WTC11 (cell line): Measurements from ENCODE around the gene CDHR5. TPM values are rescaled to one million over a fixed set of nuclear protein-coding genes. Genes with fewer than 3 reads are reported as not detected.

Experiments used
- CREM ChIP-seq: sonication (generic); formaldehyde crosslinking; IDR thresholded peaks from 2 replicates; pipeline ENCODE4 v1.8.1; 2022; ENCODE audit warnings: mild to moderate bottlenecking, missing genetic modification reagents, moderate library complexity
- FOXJ3 ChIP-seq: sonication (generic); formaldehyde crosslinking; IDR thresholded peaks from 2 replicates; pipeline ENCODE4 v1.9.0; 2021; ENCODE audit warnings: missing genetic modification reagents, mild to moderate bottlenecking, borderline replicate concordance
- HMGA2 ChIP-seq: fragments of 250-450 bp; sonication (Bioruptor Pico); IDR thresholded peaks from 2 replicates; pipeline ENCODE4 v1.4.0; 2021; ENCODE audit warnings: mild to moderate bottlenecking, moderate library complexity
- IRF2 ChIP-seq: sonication (generic); formaldehyde crosslinking; IDR thresholded peaks from 2 replicates; pipeline ENCODE4 v1.8.0; 2022; ENCODE audit warnings: low read depth, missing genetic modification reagents, borderline replicate concordance
- JAZF1 ChIP-seq: fragments of 250-450 bp; sonication (Bioruptor Pico); IDR thresholded peaks from 2 replicates; pipeline ENCODE4 v1.9.0; 2021; ENCODE audit warnings: moderate library complexity, mild to moderate bottlenecking, inconsistent platforms
- KAT7 ChIP-seq: sonication (generic); formaldehyde crosslinking; IDR thresholded peaks from 2 replicates; pipeline ENCODE4 v1.8.1; 2023; ENCODE audit warnings: missing genetic modification reagents, mild to moderate bottlenecking, borderline replicate concordance
- NFATC4 ChIP-seq: fragments of 250-450 bp; sonication (Bioruptor Pico); IDR thresholded peaks from 2 replicates; pipeline ENCODE4 v1.9.0; 2021; ENCODE audit warnings: mild to moderate bottlenecking
- TEAD4 ChIP-seq: sonication (generic); formaldehyde crosslinking; IDR thresholded peaks from 2 replicates; pipeline ENCODE4 v1.8.0; 2022; ENCODE audit warnings: mild to moderate bottlenecking, missing genetic modification reagents
- TP53 ChIP-seq: sonication (generic); formaldehyde crosslinking; IDR thresholded peaks from 2 replicates; pipeline ENCODE4 v1.8.1; 2023; ENCODE audit warnings: mild to moderate bottlenecking, missing genetic modification reagents
- ZBTB21 ChIP-seq: sonication (generic); formaldehyde crosslinking; IDR thresholded peaks from 2 replicates; pipeline ENCODE4 v1.8.1; 2023; ENCODE audit warnings: mild to moderate bottlenecking, missing genetic modification reagents, borderline replicate concordance
- ZNF263 ChIP-seq: sonication (generic); formaldehyde crosslinking; IDR thresholded peaks from 2 replicates; pipeline ENCODE4 v1.8.1; 2022; ENCODE audit warnings: low read depth, mild to moderate bottlenecking, moderate library complexity, missing genetic modification reagents
- ZNF317 ChIP-seq: sonication (generic); formaldehyde crosslinking; IDR thresholded peaks from 2 replicates; pipeline ENCODE4 v1.8.1; 2023; ENCODE audit warnings: low read depth, mild to moderate bottlenecking, moderate library complexity, missing genetic modification reagents, borderline replicate concordance
- total RNA-seq: library from RNA; stranded (reverse); gene quantifications from 3 replicates; pipeline ENCODE4 v1.2.3, GENCODE V29; 2021
- TF ChIP-seq, protein P1 (sequence below): fragments of 200-600 bp; IDR thresholded peaks from 2 replicates; pipeline ENCODE4 v1.8.0; 2022; ENCODE audit warnings: antibody characterized with exemption
- TF ChIP-seq, protein P2 (sequence below): sonication (generic); formaldehyde crosslinking; IDR thresholded peaks from 2 replicates; pipeline ENCODE4 v1.8.0; 2022; ENCODE audit warnings: missing genetic modification reagents
- TF ChIP-seq, protein P3 (sequence below): sonication (generic); formaldehyde crosslinking; IDR thresholded peaks from 2 replicates; pipeline ENCODE4 v1.8.1; 2023; ENCODE audit warnings: mild to moderate bottlenecking, missing genetic modification reagents
- TF ChIP-seq, protein P4 (sequence below): fragments of 250-450 bp; sonication (Bioruptor Pico); IDR thresholded peaks from 2 replicates; pipeline ENCODE4 v1.9.0; 2021; ENCODE audit warnings: moderate library complexity, mild to moderate bottlenecking, inconsistent platforms, borderline replicate concordance
- TF ChIP-seq, protein P5 (sequence below): sonication (generic); formaldehyde crosslinking; IDR thresholded peaks from 2 replicates; pipeline ENCODE4 v1.8.0; 2022; ENCODE audit warnings: mild to moderate bottlenecking, missing genetic modification reagents

The CDHR5 gene
- total RNA-seq, 1 experiment from 2014 or later = 0.26 TPM

DNA sequence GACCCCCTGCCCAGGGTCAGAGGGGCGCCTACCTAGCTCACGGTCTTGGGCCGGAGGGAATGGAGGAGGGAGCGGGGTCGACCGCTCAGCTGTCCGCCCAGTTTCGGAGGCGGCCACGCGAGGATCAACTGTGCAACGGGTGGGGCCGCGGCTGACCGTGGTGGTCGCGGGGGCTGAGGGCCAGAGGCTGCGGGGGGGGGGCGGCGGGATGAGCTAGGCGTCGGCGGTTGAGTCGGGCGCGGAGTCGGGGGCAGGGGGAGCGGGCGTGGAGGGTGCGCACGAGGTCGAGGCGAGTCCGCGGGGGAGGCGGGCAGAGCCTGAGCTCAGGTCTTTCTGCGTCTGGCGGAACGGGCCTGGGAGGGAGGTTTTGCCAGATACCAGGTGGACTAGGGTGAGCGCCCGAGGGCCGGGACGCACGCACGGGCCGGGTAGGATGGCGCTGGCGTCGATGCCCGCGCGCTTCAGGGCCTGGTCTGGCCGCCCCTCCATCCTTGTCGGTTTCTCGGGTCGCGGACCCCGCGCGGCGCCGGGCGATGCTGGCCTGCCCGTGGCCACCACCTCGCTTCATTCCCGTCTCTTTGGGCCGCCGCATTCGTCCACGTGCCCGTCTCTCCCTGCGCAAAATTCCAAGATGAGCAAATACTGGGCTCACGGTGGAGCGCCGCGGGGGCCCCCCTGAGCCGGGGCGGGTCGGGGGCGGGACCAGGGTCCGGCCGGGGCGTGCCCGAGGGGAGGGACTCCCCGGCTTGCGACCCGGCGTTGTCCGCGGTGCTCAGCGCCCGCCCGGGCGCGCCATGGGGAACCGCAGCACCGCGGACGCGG lies 12.0 kb upstream of the CDHR5 start, which contains the start of gene DRD4 (continued):
- TF ChIP-seq, protein P1, sequence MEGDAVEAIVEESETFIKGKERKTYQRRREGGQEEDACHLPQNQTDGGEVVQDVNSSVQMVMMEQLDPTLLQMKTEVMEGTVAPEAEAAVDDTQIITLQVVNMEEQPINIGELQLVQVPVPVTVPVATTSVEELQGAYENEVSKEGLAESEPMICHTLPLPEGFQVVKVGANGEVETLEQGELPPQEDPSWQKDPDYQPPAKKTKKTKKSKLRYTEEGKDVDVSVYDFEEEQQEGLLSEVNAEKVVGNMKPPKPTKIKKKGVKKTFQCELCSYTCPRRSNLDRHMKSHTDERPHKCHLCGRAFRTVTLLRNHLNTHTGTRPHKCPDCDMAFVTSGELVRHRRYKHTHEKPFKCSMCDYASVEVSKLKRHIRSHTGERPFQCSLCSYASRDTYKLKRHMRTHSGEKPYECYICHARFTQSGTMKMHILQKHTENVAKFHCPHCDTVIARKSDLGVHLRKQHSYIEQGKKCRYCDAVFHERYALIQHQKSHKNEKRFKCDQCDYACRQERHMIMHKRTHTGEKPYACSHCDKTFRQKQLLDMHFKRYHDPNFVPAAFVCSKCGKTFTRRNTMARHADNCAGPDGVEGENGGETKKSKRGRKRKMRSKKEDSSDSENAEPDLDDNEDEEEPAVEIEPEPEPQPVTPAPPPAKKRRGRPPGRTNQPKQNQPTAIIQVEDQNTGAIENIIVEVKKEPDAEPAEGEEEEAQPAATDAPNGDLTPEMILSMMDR = no peak
- TF ChIP-seq KAT7 = no peak
- no peak for TF ChIP-seq TEAD4 (CRISPR knock-in tag)
- TF ChIP-seq, protein P2, sequence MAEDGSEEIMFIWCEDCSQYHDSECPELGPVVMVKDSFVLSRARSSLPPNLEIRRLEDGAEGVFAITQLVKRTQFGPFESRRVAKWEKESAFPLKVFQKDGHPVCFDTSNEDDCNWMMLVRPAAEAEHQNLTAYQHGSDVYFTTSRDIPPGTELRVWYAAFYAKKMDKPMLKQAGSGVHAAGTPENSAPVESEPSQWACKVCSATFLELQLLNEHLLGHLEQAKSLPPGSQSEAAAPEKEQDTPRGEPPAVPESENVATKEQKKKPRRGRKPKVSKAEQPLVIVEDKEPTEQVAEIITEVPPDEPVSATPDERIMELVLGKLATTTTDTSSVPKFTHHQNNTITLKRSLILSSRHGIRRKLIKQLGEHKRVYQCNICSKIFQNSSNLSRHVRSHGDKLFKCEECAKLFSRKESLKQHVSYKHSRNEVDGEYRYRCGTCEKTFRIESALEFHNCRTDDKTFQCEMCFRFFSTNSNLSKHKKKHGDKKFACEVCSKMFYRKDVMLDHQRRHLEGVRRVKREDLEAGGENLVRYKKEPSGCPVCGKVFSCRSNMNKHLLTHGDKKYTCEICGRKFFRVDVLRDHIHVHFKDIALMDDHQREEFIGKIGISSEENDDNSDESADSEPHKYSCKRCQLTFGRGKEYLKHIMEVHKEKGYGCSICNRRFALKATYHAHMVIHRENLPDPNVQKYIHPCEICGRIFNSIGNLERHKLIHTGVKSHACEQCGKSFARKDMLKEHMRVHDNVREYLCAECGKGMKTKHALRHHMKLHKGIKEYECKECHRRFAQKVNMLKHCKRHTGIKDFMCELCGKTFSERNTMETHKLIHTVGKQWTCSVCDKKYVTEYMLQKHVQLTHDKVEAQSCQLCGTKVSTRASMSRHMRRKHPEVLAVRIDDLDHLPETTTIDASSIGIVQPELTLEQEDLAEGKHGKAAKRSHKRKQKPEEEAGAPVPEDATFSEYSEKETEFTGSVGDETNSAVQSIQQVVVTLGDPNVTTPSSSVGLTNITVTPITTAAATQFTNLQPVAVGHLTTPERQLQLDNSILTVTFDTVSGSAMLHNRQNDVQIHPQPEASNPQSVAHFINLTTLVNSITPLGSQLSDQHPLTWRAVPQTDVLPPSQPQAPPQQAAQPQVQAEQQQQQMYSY (CRISPR knock-in tag) = no peak
- TF ChIP-seq, protein P3, sequence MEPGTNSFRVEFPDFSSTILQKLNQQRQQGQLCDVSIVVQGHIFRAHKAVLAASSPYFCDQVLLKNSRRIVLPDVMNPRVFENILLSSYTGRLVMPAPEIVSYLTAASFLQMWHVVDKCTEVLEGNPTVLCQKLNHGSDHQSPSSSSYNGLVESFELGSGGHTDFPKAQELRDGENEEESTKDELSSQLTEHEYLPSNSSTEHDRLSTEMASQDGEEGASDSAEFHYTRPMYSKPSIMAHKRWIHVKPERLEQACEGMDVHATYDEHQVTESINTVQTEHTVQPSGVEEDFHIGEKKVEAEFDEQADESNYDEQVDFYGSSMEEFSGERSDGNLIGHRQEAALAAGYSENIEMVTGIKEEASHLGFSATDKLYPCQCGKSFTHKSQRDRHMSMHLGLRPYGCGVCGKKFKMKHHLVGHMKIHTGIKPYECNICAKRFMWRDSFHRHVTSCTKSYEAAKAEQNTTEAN (CRISPR knock-in tag) = peak; percentile 25; the same call in 1 of the 2 replicates
- TF ChIP-seq, protein P4, sequence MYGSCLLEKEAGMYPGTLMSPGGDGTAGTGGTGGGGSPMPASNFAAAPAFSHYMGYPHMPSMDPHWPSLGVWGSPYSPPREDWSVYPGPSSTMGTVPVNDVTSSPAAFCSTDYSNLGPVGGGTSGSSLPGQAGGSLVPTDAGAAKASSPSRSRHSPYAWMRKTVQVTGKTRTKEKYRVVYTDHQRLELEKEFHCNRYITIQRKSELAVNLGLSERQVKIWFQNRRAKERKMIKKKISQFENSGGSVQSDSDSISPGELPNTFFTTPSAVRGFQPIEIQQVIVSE (CRISPR knock-in tag) = no peak
- no peak for TF ChIP-seq ZNF263 (CRISPR knock-in tag)
- no peak for TF ChIP-seq IRF2 (CRISPR knock-in tag)
- TF ChIP-seq ZBTB21 (CRISPR knock-in tag) = peak; percentile 52; the same call in 1 of the 2 replicates
- TF ChIP-seq FOXJ3 (CRISPR knock-in tag) = no peak
- TF ChIP-seq, protein P5, sequence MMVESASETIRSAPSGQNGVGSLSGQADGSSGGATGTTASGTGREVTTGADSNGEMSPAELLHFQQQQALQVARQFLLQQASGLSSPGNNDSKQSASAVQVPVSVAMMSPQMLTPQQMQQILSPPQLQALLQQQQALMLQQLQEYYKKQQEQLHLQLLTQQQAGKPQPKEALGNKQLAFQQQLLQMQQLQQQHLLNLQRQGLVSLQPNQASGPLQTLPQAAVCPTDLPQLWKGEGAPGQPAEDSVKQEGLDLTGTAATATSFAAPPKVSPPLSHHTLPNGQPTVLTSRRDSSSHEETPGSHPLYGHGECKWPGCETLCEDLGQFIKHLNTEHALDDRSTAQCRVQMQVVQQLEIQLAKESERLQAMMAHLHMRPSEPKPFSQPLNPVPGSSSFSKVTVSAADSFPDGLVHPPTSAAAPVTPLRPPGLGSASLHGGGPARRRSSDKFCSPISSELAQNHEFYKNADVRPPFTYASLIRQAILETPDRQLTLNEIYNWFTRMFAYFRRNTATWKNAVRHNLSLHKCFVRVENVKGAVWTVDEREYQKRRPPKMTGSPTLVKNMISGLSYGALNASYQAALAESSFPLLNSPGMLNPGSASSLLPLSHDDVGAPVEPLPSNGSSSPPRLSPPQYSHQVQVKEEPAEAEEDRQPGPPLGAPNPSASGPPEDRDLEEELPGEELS (CRISPR knock-in tag) = peak; percentile 36; the same call in 1 of the 2 replicates
- no peak for TF ChIP-seq HMGA2
- TF ChIP-seq ZNF317 (CRISPR knock-in tag) = no peak
- no peak for TF ChIP-seq NFATC4 (CRISPR knock-in tag)
- no peak for TF ChIP-seq CREM (CRISPR knock-in tag)
- TF ChIP-seq JAZF1 (CRISPR knock-in tag) = no peak
- no peak for TF ChIP-seq TP53 (CRISPR knock-in tag)
